Adrenal gland (tissue), 12 donors: Measurements from ENCODE around the gene TOPORS. TPM values are rescaled to one million over a fixed set of nuclear protein-coding genes. Genes with fewer than 3 reads are reported as not detected.

Experiments
- DNase-seq, 7 donors: peaks; one replicate each; pipeline ENCODE4 v3.0.0-alpha.2; 2019 to 2020
- H3K27ac ChIP-seq, 5 donors: fragments of 200-600 bp; sonication (generic) in 4 of 5; 1 replicate in 3 of 5; 2 replicates in 2 of 5; pipeline versions ENCODE4 v1.5.1 to v1.8.0; 2016 to 2020; ENCODE audit warnings: mild to moderate bottlenecking in 1 of 5
- H3K27me3 ChIP-seq: fragments of 200-600 bp; 2 replicates; pipeline ENCODE4 v1.8.0; 2021
- H3K36me3 ChIP-seq, 2 donors: fragments of 200-600 bp; replicated peaks in 1 of 2; 1 replicate in 1 of 2; 2 replicates in 1 of 2; pipeline versions ENCODE4 v1.5.1 to v1.8.0; 2018 to 2022
- H3K4me1 ChIP-seq, 2 donors: fragments of 200-600 bp; replicated peaks in 1 of 2; 1 replicate in 1 of 2; 2 replicates in 1 of 2; pipeline versions ENCODE4 v1.5.1 to v1.8.0; 2018 to 2021
- H3K4me3 ChIP-seq, 4 donors: fragments of 200-600 bp; sonication (generic) in 3 of 4; one replicate each; pipeline ENCODE4 v1.5.1; 2016 to 2018
- H3K9me3 ChIP-seq, 3 donors: fragments of 200-600 bp; sonication (generic) in 1 of 3; replicated peaks in 1 of 3; 1 replicate in 2 of 3; 2 replicates in 1 of 3; pipeline versions ENCODE4 v1.5.1 to v1.8.0; 2016 to 2021
- CTCF ChIP-seq, 6 experiments: fragments of 450-650 bp in 4 of 6; fragments of 200-600 bp in 2 of 6; sonication (generic) in 1 of 6; IDR thresholded peaks; 1 replicate in 5 of 6; 2 replicates in 1 of 6; pipeline versions ENCODE4 v1.5.1 to v1.8.0; 2016 to 2021; ENCODE audit warnings: antibody characterized with exemption in 6 of 6, mild to moderate bottlenecking in 2 of 6, moderate library complexity in 1 of 6
- POLR2A ChIP-seq, 2 donors: fragments of 450-650 bp; IDR thresholded peaks; one replicate each; pipeline ENCODE4 v1.6.1; 2017; ENCODE audit warnings: antibody characterized with exemption in 2 of 2, mild to moderate bottlenecking in 2 of 2, moderate library complexity in 1 of 2
- WGBS, 4 donors: extraction: QIAGEN DNeasy Blood & Tissue Kit in 2 of 4; methylation state at CpG; one replicate each; pipeline versions ENCODE4 v1.1.5 to v1.1.7; 2013 to 2017; 5-methylcytosine and 5-hydroxymethylcytosine counted together
- intact Hi-C, 2 donors: fragments of 100-400 bp; cut with DNase I; formaldehyde crosslinking; loops; one replicate each; pipeline versions ENCODE4 v1.14.1 to v1.15.0; 2022 to 2023
- polyA plus RNA-seq, 3 donors: library from polyadenylated mRNA; stranded (reverse); fragments of 200-250 nt in 2 of 3; fragments of 350-450 nt in 1 of 3; fragmentation: Illumina TruSeq in 1 of 3; extraction: RNeasy Lipid Tissue Mini Kit (QIAGEN cat#74804) in 1 of 3; gene quantifications; one replicate each; pipeline ENCODE4 v1.2.3, GENCODE V29; 2013 to 2014
- total RNA-seq, 9 donors: library from RNA; depleted of rRNA in 4 of 9; stranded (reverse); fragments of >200 nt in 4 of 9; fragments of 120-200 nt in 1 of 9; fragmentation: NEBNext Ultra II Directional in 1 of 9; extraction: Animal tissue kit (Norgen Biotek cat#: 25700) in 1 of 9; gene quantifications; one replicate each; pipeline versions ENCODE4 v1.1.0 to v1.2.4, GENCODE V29; 2013 to 2023
- donor health status: healthy with polysubstance abuse.
- donor health status: Bipolar disorder and iron deficiency.
- donor health status: DM: yes; HTN: yes; CAD: no.
- donor health status: DM: no; HTN: no; CAD: no.
- donor health status: DM: no; HTN: no; CAD: no.
- donor health status: DM: yes; HTN: yes; CAD: no.

Gene TOPORS
- total and polyA plus RNA-seq, 12 donors, result 7.6 to 25.3 (median 15.9) TPM

GRCh38 chr9:32533336-32533735 lies 19.1 kb downstream of the TOPORS start:
- DNase-seq, result no peak
- Histone ChIP-seq H3K9me3 (no peaks in the 10 kb centered on the region), H3K4me1 (no peaks in the 10 kb centered on the region), H3K27ac (no peak overlapping the region), H3K36me3 (no peaks in the 10 kb centered on the region), H3K27me3 (no peaks in the 10 kb centered on the region), H3K4me3 (no peak overlapping the region)
- no peak for TF ChIP-seq CTCF (IDR thresholded peaks at IDR 0.05)
- no peak for TF ChIP-seq POLR2A (IDR thresholded peaks at IDR 0.05)
- intact Hi-C loops, result no loop called here
- 92 to 96% (median 94%) methylated on average over 6 of the region's 6 CpGs for WGBS, 4 donors

GRCh38 chr9:32526707-32527048 lies 25.7 kb downstream of the TOPORS start:
- TF ChIP-seq CTCF (IDR thresholded peaks at IDR 0.05), result no peak
- intact Hi-C loops, result no loop called here
- H3K9me3 ChIP-seq, result no peaks in the 10 kb centered on the region
- H3K4me1 ChIP-seq, result peaks cover 5 to 20% of the 10 kb centered on the region in 2 donors
- peak overlapping the region in 4 of 5 donors; percentile 82 to 90 (median 87) for H3K27ac ChIP-seq
- DNase-seq, result no peak
- H3K4me3 ChIP-seq, result peak overlapping the region in 2 of 4 donors; percentile 69 to 72
- H3K27me3 ChIP-seq, result no peaks in the 10 kb centered on the region
- WGBS, 4 donors, result 11 to 15% (median 13%) methylated on average over 2 of the region's 2 CpGs
- H3K36me3 ChIP-seq, result no peaks in the 10 kb centered on the region

- Histone ChIP-seq H3K36me3 (no peaks in the 10 kb centered on the region), H3K4me3 (peak within 1 kb of the TSS; percentile 5 to 90 (median 70)), H3K9me3 (no peaks in the 10 kb centered on the region), H3K27me3 (no peaks in the 10 kb centered on the region), H3K4me1 (peaks cover 5 to 20% of the 10 kb centered on the region in 2 donors), H3K27ac (peak within 1 kb of the TSS; percentile 40 to 90 (median 86))
- intact Hi-C loops, result no loop called here
- 0% methylated on average over 22 to 37 of the region's 37 CpGs for WGBS, 4 donors
- TF ChIP-seq POLR2A (IDR thresholded peaks at IDR 0.05) (peak; percentile 40 to 89), CTCF (IDR thresholded peaks at IDR 0.05) (peak in 4 of 6 experiments; percentile 22 to 59 (median 46))
- peak; percentile 92 to 98 (median 96) for DNase-seq
These were observed 26.2 kb downstream of the TOPORS start, which contains the start of gene RIGI for GRCh38 chr9:32526041-32526706. RIGI (minus strand) TSS chr9:32526196; CDS start chr9:32526166, 30 bp downstream.

- TF ChIP-seq POLR2A (IDR thresholded peaks at IDR 0.05) (no peak), CTCF (IDR thresholded peaks at IDR 0.05) (no peak)
- H3K27ac ChIP-seq, result peak overlapping the region; percentile 40 to 90 (median 86)
- no peaks in the 10 kb centered on the region for H3K27me3 ChIP-seq
- 0 to 2% (median 1%) methylated on average over 4 of the region's 4 CpGs for WGBS, 4 donors
- no peaks in the 10 kb centered on the region for H3K9me3 ChIP-seq
- peak in 1 of 7 donors; percentile 17 for DNase-seq
- intact Hi-C loops, result no loop called here
- peaks cover 5 to 20% of the 10 kb centered on the region in 2 donors for H3K4me1 ChIP-seq
- peak overlapping the region; percentile 5 to 90 (median 70) for H3K4me3 ChIP-seq
- no peaks in the 10 kb centered on the region for H3K36me3 ChIP-seq
These were observed 26.7 kb downstream of the TOPORS start for GRCh38 chr9:32525709-32526030.
